Neural progenitor cell (in vitro differentiated cells): ENCODE results near the gene FLT4. TPM values are rescaled to one million over a fixed set of nuclear protein-coding genes. Genes with fewer than 3 reads are reported as not detected.
A peak's percentile ranks its signal among the peaks of the same experiment; 100 is the strongest.

Experiments used
- DNase-seq: peaks from one replicate; pipeline ENCODE4 v3.0.0-alpha.2; 2016; ENCODE audit warnings: low spot score
- H2AFZ ChIP-seq: fragments of 200-600 bp; sonication (generic); replicated peaks from 2 replicates; pipeline ENCODE4 v1.6.1; 2016; ENCODE audit warnings: antibody characterized with exemption
- H3F3A ChIP-seq: fragments of 200-600 bp; sonication (generic); 2 replicates; pipeline ENCODE4 v1.6.1; 2016; ENCODE audit warnings: antibody characterized with exemption, low read depth
- H3K27ac ChIP-seq: fragments of 200-600 bp; sonication (generic); 2 replicates; pipeline ENCODE4 v1.5.1; 2016; ENCODE audit warnings: mild to moderate bottlenecking
- H3K27me3 ChIP-seq: fragments of 200-600 bp; sonication (generic); 2 replicates; pipeline ENCODE4 v1.6.1; 2016; ENCODE audit warnings: mild to moderate bottlenecking, moderate library complexity
- H3K36me3 ChIP-seq: fragments of 200-600 bp; sonication (generic); 2 replicates; pipeline ENCODE4 v1.5.1; 2016
- H3K4me1 ChIP-seq: fragments of 200-600 bp; sonication (generic); 2 replicates; pipeline ENCODE4 v1.6.1; 2016; ENCODE audit warnings: mixed run types
- H3K4me2 ChIP-seq: fragments of 200-600 bp; sonication (generic); 2 replicates; pipeline ENCODE4 v1.6.1; 2016
- H3K4me3 ChIP-seq: fragments of 200-600 bp; sonication (generic); 2 replicates; pipeline ENCODE4 v1.5.1; 2016
- H3K79me2 ChIP-seq: fragments of 200-600 bp; sonication (generic); 2 replicates; pipeline ENCODE4 v1.6.1; 2016; ENCODE audit warnings: low read depth
- H3K9ac ChIP-seq: fragments of 200-600 bp; sonication (generic); 2 replicates; pipeline ENCODE4 v1.6.1; 2016
- H3K9me3 ChIP-seq: fragments of 200-600 bp; sonication (generic); 2 replicates; pipeline ENCODE4 v1.5.1; 2016; ENCODE audit warnings: low read depth
- H4K20me1 ChIP-seq: fragments of 200-600 bp; sonication (generic); 2 replicates; pipeline ENCODE4 v1.6.1; 2016; ENCODE audit warnings: low read depth
- H3K27ac Mint-ChIP-seq: 3 replicates; pipeline ENCODE4 v1.8.0; 2021; ENCODE audit warnings: mixed read lengths
- H3K27me3 Mint-ChIP-seq: 2 replicates; pipeline ENCODE4 v1.8.0; 2022; ENCODE audit warnings: low read depth, mild to moderate bottlenecking, inconsistent platforms, moderate library complexity, mixed read lengths; ENCODE audit not compliant: insufficient read depth
- H3K36me3 Mint-ChIP-seq: 3 replicates; pipeline ENCODE4 v1.8.0; 2021; ENCODE audit warnings: mixed read lengths
- H3K4me1 Mint-ChIP-seq: 3 replicates; pipeline ENCODE4 v1.8.0; 2021; ENCODE audit warnings: mixed read lengths
- H3K4me3 Mint-ChIP-seq: 3 replicates; pipeline ENCODE4 v1.8.0; 2021; ENCODE audit warnings: mild to moderate bottlenecking, moderate library complexity, mixed read lengths
- H3K9me3 Mint-ChIP-seq: 3 replicates; pipeline ENCODE4 v1.8.0; 2020; ENCODE audit warnings: mixed read lengths
- CTCF ChIP-seq: fragments of 200-600 bp; sonication (generic); IDR thresholded peaks from 2 replicates; pipeline ENCODE4 v1.5.1; 2017; ENCODE audit warnings: antibody characterized with exemption, mild to moderate bottlenecking
- EZH2 ChIP-seq: fragments of 200-600 bp; sonication (generic); IDR thresholded peaks from 2 replicates; pipeline ENCODE4 v1.6.1; 2017; ENCODE audit warnings: antibody characterized with exemption, mild to moderate bottlenecking, moderate library complexity
- EZH2phosphoT487 ChIP-seq: fragments of 200-600 bp; sonication (generic); IDR thresholded peaks from 2 replicates; pipeline ENCODE4 v1.6.1; 2017; ENCODE audit warnings: antibody characterized with exemption
- total RNA-seq: library from RNA; depleted of rRNA; stranded (reverse); fragments of >200 nt; gene quantifications from 2 replicates; pipeline ENCODE4 v1.2.3, GENCODE V29; 2015; ENCODE audit warnings: low replicate concordance

Gene FLT4
- total RNA-seq, 1 donor from 2014 or later = 2.3 TPM

GRCh38 chr5:180609817-180610550 is 39.4 kb downstream of the FLT4 start:
- no peaks in the 10 kb centered on the region for H4K20me1 ChIP-seq

GRCh38 chr5:180609386-180609785 is 40.0 kb downstream of the FLT4 start:
- no peaks in the 10 kb centered on the region for H3K4me1 Mint-ChIP-seq
- no peaks in the 10 kb centered on the region for H3K4me1 ChIP-seq
- no peaks in the 10 kb centered on the region for H3K9me3 ChIP-seq
- no peaks in the 10 kb centered on the region for H3K79me2 ChIP-seq
- H3K9ac ChIP-seq = no peak overlapping the region
- no peaks in the 10 kb centered on the region for H3F3A ChIP-seq
- H3K4me3 ChIP-seq = no peak overlapping the region
- no peaks in the 10 kb centered on the region for H4K20me1 ChIP-seq
- no peak for DNase-seq
- H3K27ac Mint-ChIP-seq = no peak overlapping the region
- no peak overlapping the region for H3K4me3 Mint-ChIP-seq
- no peak overlapping the region for H3K27ac ChIP-seq
- H3K4me2 ChIP-seq = no peak overlapping the region
- TF ChIP-seq EZH2 (no peak), CTCF (no peak), EZH2phosphoT487 (no peak)
- H3K9me3 Mint-ChIP-seq = no peaks in the 10 kb centered on the region
- H3K36me3 ChIP-seq = no peaks in the 10 kb centered on the region
- no peaks in the 10 kb centered on the region for H3K36me3 Mint-ChIP-seq
- no peaks in the 10 kb centered on the region for H3K27me3 ChIP-seq
- peaks cover 3% of the 10 kb centered on the region for H3K27me3 Mint-ChIP-seq
- H2AFZ ChIP-seq = no peak overlapping the region

More at GRCh38 chr5:180609817-180610550, 39.4 kb downstream of the FLT4 start:
- Histone ChIP-seq H3K4me3 (no peak overlapping the region), H2AFZ (no peak overlapping the region), H3F3A (no peaks in the 10 kb centered on the region), H3K27me3 (no peaks in the 10 kb centered on the region), H3K79me2 (no peaks in the 10 kb centered on the region), H3K4me2 (no peak overlapping the region), H3K27ac (no peak overlapping the region), H3K36me3 (no peaks in the 10 kb centered on the region), H3K9ac (no peak overlapping the region), H3K9me3 (no peaks in the 10 kb centered on the region), H3K4me1 (no peaks in the 10 kb centered on the region)
- peaks cover 3% of the 10 kb centered on the region for H3K27me3 Mint-ChIP-seq
- no peaks in the 10 kb centered on the region for H3K4me1 Mint-ChIP-seq
- no peak for TF ChIP-seq CTCF
- TF ChIP-seq EZH2 = no peak
- no peak for TF ChIP-seq EZH2phosphoT487
- H3K9me3 Mint-ChIP-seq = no peaks in the 10 kb centered on the region
- no peak overlapping the region for H3K27ac Mint-ChIP-seq
- no peak for DNase-seq
- H3K36me3 Mint-ChIP-seq = no peaks in the 10 kb centered on the region
- no peak overlapping the region for H3K4me3 Mint-ChIP-seq

GRCh38 chr5:180608572-180609310 is 40.7 kb downstream of the FLT4 start:
- Mint-ChIP-seq H3K4me3 (no peak overlapping the region), H3K9me3 (no peaks in the 10 kb centered on the region), H3K27me3 (peaks cover 3% of the 10 kb centered on the region), H3K4me1 (no peaks in the 10 kb centered on the region), H3K36me3 (no peaks in the 10 kb centered on the region), H3K27ac (peak overlapping the region; percentile 15)
- no peaks in the 10 kb centered on the region for H3K4me1 ChIP-seq
- H3K4me3 ChIP-seq = no peak overlapping the region
- no peaks in the 10 kb centered on the region for H4K20me1 ChIP-seq
- no peak overlapping the region for H3K4me2 ChIP-seq
- H3K9ac ChIP-seq = no peak overlapping the region
- no peak overlapping the region for H2AFZ ChIP-seq
- no peak for TF ChIP-seq EZH2phosphoT487
- TF ChIP-seq CTCF = no peak
- TF ChIP-seq EZH2 = no peak
- H3K27ac ChIP-seq = no peak overlapping the region
- no peaks in the 10 kb centered on the region for H3K27me3 ChIP-seq
- H3K79me2 ChIP-seq = no peaks in the 10 kb centered on the region
- no peaks in the 10 kb centered on the region for H3K36me3 ChIP-seq
- no peaks in the 10 kb centered on the region for H3F3A ChIP-seq
- no peak for DNase-seq
- H3K9me3 ChIP-seq = no peaks in the 10 kb centered on the region
